Left ventricle myocardium inferior (tissue), 1 donor: ENCODE measurements around the gene OST4. TPM values are rescaled to one million over a fixed set of nuclear protein-coding genes. Genes with fewer than 3 reads are reported as not detected.
A peak's percentile ranks its signal among the peaks of the same experiment; 100 is the strongest.

Source experiments
- DNase-seq: peaks from one replicate; pipeline ENCODE4 v3.0.0-alpha.2; 2020
- H3K27ac ChIP-seq: fragments of 200-600 bp; replicated peaks from 2 replicates; pipeline ENCODE4 v1.8.0; 2021
- H3K27me3 ChIP-seq: fragments of 200-600 bp; 2 replicates; pipeline ENCODE4 v1.8.0; 2021; ENCODE audit warnings: low read depth
- H3K36me3 ChIP-seq: fragments of 200-600 bp; 2 replicates; pipeline ENCODE4 v1.8.0; 2021
- H3K4me1 ChIP-seq: fragments of 200-600 bp; 2 replicates; pipeline ENCODE4 v1.8.0; 2021
- H3K4me3 ChIP-seq: fragments of 200-600 bp; 2 replicates; pipeline ENCODE4 v1.8.0; 2021; ENCODE audit warnings: mild to moderate bottlenecking, moderate library complexity
- H3K9me3 ChIP-seq: fragments of 200-600 bp; replicated peaks from 2 replicates; pipeline ENCODE4 v1.8.0; 2021
- CTCF ChIP-seq: fragments of 200-600 bp; IDR thresholded peaks from 2 replicates; pipeline ENCODE4 v1.8.0; 2021; ENCODE audit warnings: antibody characterized with exemption, mild to moderate bottlenecking, borderline replicate concordance
- intact Hi-C: fragments of 100-400 bp; cut with micrococcal nuclease; formaldehyde crosslinking; loops from one replicate; pipeline ENCODE4 v1.11.0; 2022
- total RNA-seq: library from RNA; stranded (reverse); fragmentation: NEBNext Ultra II Directional; extraction: Animal tissue kit (Norgen Biotek cat#: 25700); gene quantifications from one replicate; pipeline ENCODE4 v1.2.1, GENCODE V29; 2021
- donor health status: DM: no; HTN: yes; CAD: no; lungs with severe emphysema.

Gene OST4
- total RNA-seq, 1 donor from 2014 or later = 354 TPM

DNA sequence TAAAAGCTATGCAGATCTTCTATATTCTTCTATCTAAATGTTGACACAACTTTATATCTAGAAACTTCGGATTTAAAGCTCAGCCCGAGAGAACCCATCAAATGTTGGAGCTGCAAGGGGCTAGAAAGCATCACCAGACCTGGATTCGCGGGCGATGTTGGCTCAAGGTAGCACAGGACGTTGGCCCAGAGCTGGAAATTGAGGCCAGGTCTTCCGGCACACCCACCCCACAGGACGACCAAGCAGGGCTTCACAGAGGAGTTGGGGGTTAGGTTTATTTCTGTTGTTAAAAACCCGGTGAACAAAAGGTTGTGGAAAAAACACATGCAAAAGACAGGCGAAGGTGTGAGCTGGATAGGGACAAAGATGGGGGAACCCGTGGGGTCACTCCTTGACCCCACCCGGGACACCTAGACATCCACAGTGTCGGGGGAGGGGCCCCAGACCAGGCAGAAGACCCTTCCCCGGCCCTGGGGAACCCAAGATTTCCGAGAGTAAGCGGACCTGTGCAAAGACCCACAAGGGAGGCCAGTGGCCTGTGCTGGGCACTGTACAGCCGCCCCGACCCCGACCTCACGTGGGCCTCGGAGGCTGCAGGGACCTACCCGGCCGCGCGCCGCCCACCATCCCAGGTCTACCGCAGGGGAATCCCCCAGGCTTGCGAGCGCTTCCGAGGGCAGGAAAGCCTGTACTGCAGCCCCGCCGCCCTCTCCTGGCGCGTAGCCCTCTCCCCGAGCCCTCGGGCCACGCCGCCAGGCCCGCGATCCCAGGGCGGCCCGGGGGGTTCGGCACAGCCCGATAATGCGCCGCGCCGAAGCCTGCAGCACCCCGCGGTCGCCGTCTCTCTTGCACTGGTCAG, 21.8 kb downstream of the OST4 start:
- DNase-seq = no peak
- intact Hi-C loops = no loop called here
- H3K9me3 ChIP-seq = no peaks in the 10 kb centered on the region
- peaks cover 11% of the 10 kb centered on the region for H3K36me3 ChIP-seq
- peak overlapping the region; percentile 97 for H3K4me3 ChIP-seq
- TF ChIP-seq CTCF = no peak
- peak overlapping the region; percentile 96 for H3K27ac ChIP-seq
- H3K27me3 ChIP-seq = no peaks in the 10 kb centered on the region
- H3K4me1 ChIP-seq = peaks cover 29% of the 10 kb centered on the region

DNA sequence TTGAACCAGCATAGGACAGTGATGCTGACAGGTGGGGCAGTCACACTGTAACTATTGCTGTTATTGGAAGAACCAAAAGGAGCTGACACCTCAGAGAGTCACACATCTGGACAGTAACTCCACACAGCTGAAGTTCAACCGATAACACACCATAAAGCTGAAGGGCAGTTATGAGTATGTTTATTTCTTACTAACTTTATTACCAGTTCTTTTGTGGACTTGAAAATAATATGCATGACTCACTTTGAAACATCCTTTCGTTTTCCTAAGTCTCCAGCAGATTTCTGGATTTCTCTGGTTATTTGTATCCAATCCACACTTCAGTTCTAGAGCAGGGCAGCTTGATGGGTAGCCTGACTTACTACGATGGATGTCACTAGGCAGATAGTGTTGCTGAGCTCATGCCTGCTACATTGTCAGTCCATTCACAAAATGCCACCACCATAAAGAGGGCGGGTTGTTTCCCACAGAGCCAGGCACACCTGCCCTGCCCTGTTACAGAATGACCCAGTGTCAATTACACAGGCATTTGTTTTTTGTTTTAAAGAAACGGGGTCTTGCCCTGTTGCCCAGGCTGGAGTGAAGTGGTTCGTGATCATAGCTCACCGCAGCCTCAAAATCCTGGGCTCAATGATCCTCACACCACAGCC, 28.3 kb downstream of the OST4 start:
- TF ChIP-seq CTCF = no peak
- DNase-seq = no peak
- H3K9me3 ChIP-seq = no peaks in the 10 kb centered on the region
- peaks cover 35% of the 10 kb centered on the region for H3K36me3 ChIP-seq
- intact Hi-C loops = no loop called here
- no peaks in the 10 kb centered on the region for H3K27me3 ChIP-seq
- H3K4me3 ChIP-seq = no peak overlapping the region
- no peak overlapping the region for H3K27ac ChIP-seq
- peaks cover 8% of the 10 kb centered on the region for H3K4me1 ChIP-seq

DNA sequence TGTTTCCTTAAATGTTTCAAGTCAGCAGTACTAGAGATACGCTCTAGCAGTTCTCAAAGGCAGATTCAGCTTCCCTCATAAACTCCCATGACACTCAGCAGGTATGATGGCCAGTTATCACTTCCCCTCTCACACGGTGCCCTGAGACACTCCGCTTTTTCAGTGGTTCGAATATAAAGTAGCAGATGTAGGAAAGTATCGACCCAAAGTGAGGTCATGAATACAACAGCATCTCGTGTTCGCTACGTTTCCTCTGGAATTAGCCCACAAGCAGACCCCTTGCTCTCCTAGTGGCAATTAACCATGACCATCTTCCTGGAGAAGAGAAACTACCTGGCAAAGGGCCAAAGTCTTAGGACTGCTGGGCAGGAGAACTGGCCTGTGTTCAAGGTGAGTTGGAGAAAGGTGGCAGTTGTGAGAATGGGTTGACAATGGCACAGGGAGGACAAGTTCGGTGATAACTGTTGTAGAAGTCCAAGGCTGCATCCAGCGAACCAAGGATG, 29.2 kb downstream of the OST4 start:
- peaks cover 44% of the 10 kb centered on the region for H3K36me3 ChIP-seq
- H3K27ac ChIP-seq = no peak overlapping the region
- H3K27me3 ChIP-seq = no peaks in the 10 kb centered on the region
- no peaks in the 10 kb centered on the region for H3K9me3 ChIP-seq
- peaks cover 8% of the 10 kb centered on the region for H3K4me1 ChIP-seq
- no peak for TF ChIP-seq CTCF
- intact Hi-C loops = no loop called here
- no peak overlapping the region for H3K4me3 ChIP-seq
- DNase-seq = no peak

GRCh38 chr2:27041752-27042151, 29.7 kb downstream of the OST4 start:
- H3K27ac ChIP-seq = no peak overlapping the region
- no peak for DNase-seq
- H3K27me3 ChIP-seq = no peaks in the 10 kb centered on the region
- intact Hi-C loops = no loop called here
- no peak for TF ChIP-seq CTCF
- peaks cover 8% of the 10 kb centered on the region for H3K4me1 ChIP-seq
- H3K9me3 ChIP-seq = no peaks in the 10 kb centered on the region
- peaks cover 49% of the 10 kb centered on the region for H3K36me3 ChIP-seq
- no peak overlapping the region for H3K4me3 ChIP-seq

DNA sequence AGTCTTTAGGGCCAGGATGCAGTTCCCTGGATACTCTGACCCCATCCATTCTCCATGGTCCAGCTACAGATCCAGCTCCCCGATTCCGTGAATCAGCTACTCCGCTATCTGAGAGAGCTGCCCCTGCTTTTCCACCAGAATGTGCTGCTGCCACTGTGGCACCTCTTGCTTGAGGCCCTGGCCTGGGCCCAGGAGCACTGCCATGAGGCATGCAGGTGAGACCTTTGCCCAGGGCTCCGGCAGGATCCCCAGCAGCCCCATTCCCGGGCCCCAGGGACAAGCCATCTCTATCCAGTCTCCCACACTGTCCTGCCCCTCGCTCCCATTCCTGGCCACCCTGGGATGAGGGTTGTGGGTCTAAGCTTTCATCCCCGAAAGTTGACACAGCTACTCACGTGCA, 31.2 kb downstream of the OST4 start:
- intact Hi-C loops = no loop called here
- no peak overlapping the region for H3K27ac ChIP-seq
- no peak overlapping the region for H3K4me3 ChIP-seq
- TF ChIP-seq CTCF = no peak
- no peaks in the 10 kb centered on the region for H3K27me3 ChIP-seq
- DNase-seq = no peak
- no peaks in the 10 kb centered on the region for H3K9me3 ChIP-seq
- peaks cover 63% of the 10 kb centered on the region for H3K36me3 ChIP-seq
- peaks cover 11% of the 10 kb centered on the region for H3K4me1 ChIP-seq
